Adrenal gland (tissue), 12 donors: ENCODE measurements around the gene PPP1R16B. TPM values are rescaled to one million over a fixed set of nuclear protein-coding genes. Genes with fewer than 3 reads are reported as not detected.

Source experiments
- DNase-seq, 7 donors: peaks; one replicate each; pipeline ENCODE4 v3.0.0-alpha.2; 2019 to 2020
- H3K27ac ChIP-seq, 5 donors: fragments of 200-600 bp; sonication (generic) in 4 of 5; 1 replicate in 3 of 5; 2 replicates in 2 of 5; pipeline versions ENCODE4 v1.5.1 to v1.8.0; 2016 to 2020; ENCODE audit warnings: mild to moderate bottlenecking in 1 of 5
- H3K27me3 ChIP-seq: fragments of 200-600 bp; 2 replicates; pipeline ENCODE4 v1.8.0; 2021
- H3K36me3 ChIP-seq, 2 donors: fragments of 200-600 bp; replicated peaks in 1 of 2; 1 replicate in 1 of 2; 2 replicates in 1 of 2; pipeline versions ENCODE4 v1.5.1 to v1.8.0; 2018 to 2022
- H3K4me1 ChIP-seq, 2 donors: fragments of 200-600 bp; replicated peaks in 1 of 2; 1 replicate in 1 of 2; 2 replicates in 1 of 2; pipeline versions ENCODE4 v1.5.1 to v1.8.0; 2018 to 2021
- H3K4me3 ChIP-seq, 4 donors: fragments of 200-600 bp; sonication (generic) in 3 of 4; one replicate each; pipeline ENCODE4 v1.5.1; 2016 to 2018
- H3K9me3 ChIP-seq, 3 donors: fragments of 200-600 bp; sonication (generic) in 1 of 3; replicated peaks in 1 of 3; 1 replicate in 2 of 3; 2 replicates in 1 of 3; pipeline versions ENCODE4 v1.5.1 to v1.8.0; 2016 to 2021
- POLR2A ChIP-seq, 2 donors: fragments of 450-650 bp; IDR thresholded peaks; one replicate each; pipeline ENCODE4 v1.6.1; 2017; ENCODE audit warnings: antibody characterized with exemption in 2 of 2, mild to moderate bottlenecking in 2 of 2, moderate library complexity in 1 of 2
- WGBS, 4 donors: extraction: QIAGEN DNeasy Blood & Tissue Kit in 2 of 4; methylation state at CpG; one replicate each; pipeline versions ENCODE4 v1.1.5 to v1.1.7; 2013 to 2017; 5-methylcytosine and 5-hydroxymethylcytosine counted together
- intact Hi-C, 2 donors: fragments of 100-400 bp; cut with DNase I; formaldehyde crosslinking; loops; one replicate each; pipeline versions ENCODE4 v1.14.1 to v1.15.0; 2022 to 2023
- polyA plus RNA-seq, 3 donors: library from polyadenylated mRNA; stranded (reverse); fragments of 200-250 nt in 2 of 3; fragments of 350-450 nt in 1 of 3; fragmentation: Illumina TruSeq in 1 of 3; extraction: RNeasy Lipid Tissue Mini Kit (QIAGEN cat#74804) in 1 of 3; gene quantifications; one replicate each; pipeline ENCODE4 v1.2.3, GENCODE V29; 2013 to 2014
- total RNA-seq, 9 donors: library from RNA; depleted of rRNA in 4 of 9; stranded (reverse); fragments of >200 nt in 4 of 9; fragments of 120-200 nt in 1 of 9; fragmentation: NEBNext Ultra II Directional in 1 of 9; extraction: Animal tissue kit (Norgen Biotek cat#: 25700) in 1 of 9; gene quantifications; one replicate each; pipeline versions ENCODE4 v1.1.0 to v1.2.4, GENCODE V29; 2013 to 2023
- TF ChIP-seq, protein P1 (sequence below), 6 experiments: fragments of 450-650 bp in 4 of 6; fragments of 200-600 bp in 2 of 6; sonication (generic) in 1 of 6; IDR thresholded peaks; 1 replicate in 5 of 6; 2 replicates in 1 of 6; pipeline versions ENCODE4 v1.5.1 to v1.8.0; 2016 to 2021; ENCODE audit warnings: antibody characterized with exemption in 6 of 6, mild to moderate bottlenecking in 2 of 6, moderate library complexity in 1 of 6
- donor health status: healthy with polysubstance abuse.
- donor health status: Bipolar disorder and iron deficiency.
- donor health status: DM: yes; HTN: yes; CAD: no.
- donor health status: DM: no; HTN: no; CAD: no.
- donor health status: DM: no; HTN: no; CAD: no.
- donor health status: DM: yes; HTN: yes; CAD: no.

PPP1R16B gene
- total and polyA plus RNA-seq, 12 donors: 1.8 to 18.3 (median 9.2) TPM

DNA sequence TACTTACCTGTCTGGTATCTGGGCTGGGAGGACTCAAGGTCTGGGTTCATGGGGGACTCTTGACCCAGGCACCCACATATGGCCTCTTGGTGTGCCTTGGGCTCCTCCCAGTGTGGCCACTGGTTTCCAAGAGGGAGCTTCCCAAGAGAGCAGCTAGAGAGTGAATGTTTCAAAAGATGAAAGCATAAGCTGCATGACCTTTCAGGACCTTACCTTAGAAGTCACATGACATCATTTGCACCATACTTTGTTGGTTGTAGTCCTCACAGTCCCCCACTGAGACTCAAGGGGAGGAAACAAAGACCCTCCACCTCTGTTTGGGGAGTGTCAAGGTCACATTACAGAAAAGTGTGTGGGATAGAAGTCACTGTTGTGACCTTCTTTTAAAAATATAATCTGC, 43.3 kb upstream of the PPP1R16B start:
- Histone ChIP-seq H3K27me3 (no peaks in the 10 kb centered on the region), H3K36me3 (peaks cover 0 to 41% of the 10 kb centered on the region in 2 donors), H3K4me1 (peaks cover 20 to 22% of the 10 kb centered on the region in 2 donors), H3K4me3 (no peak overlapping the region), H3K9me3 (no peaks in the 10 kb centered on the region), H3K27ac (no peak overlapping the region)
- intact Hi-C loops: no loop called here
- no peak for DNase-seq
- no peak for TF ChIP-seq POLR2A (IDR thresholded peaks at IDR 0.05)
- TF ChIP-seq, protein P1, sequence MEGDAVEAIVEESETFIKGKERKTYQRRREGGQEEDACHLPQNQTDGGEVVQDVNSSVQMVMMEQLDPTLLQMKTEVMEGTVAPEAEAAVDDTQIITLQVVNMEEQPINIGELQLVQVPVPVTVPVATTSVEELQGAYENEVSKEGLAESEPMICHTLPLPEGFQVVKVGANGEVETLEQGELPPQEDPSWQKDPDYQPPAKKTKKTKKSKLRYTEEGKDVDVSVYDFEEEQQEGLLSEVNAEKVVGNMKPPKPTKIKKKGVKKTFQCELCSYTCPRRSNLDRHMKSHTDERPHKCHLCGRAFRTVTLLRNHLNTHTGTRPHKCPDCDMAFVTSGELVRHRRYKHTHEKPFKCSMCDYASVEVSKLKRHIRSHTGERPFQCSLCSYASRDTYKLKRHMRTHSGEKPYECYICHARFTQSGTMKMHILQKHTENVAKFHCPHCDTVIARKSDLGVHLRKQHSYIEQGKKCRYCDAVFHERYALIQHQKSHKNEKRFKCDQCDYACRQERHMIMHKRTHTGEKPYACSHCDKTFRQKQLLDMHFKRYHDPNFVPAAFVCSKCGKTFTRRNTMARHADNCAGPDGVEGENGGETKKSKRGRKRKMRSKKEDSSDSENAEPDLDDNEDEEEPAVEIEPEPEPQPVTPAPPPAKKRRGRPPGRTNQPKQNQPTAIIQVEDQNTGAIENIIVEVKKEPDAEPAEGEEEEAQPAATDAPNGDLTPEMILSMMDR (IDR thresholded peaks at IDR 0.05): no peak

DNA sequence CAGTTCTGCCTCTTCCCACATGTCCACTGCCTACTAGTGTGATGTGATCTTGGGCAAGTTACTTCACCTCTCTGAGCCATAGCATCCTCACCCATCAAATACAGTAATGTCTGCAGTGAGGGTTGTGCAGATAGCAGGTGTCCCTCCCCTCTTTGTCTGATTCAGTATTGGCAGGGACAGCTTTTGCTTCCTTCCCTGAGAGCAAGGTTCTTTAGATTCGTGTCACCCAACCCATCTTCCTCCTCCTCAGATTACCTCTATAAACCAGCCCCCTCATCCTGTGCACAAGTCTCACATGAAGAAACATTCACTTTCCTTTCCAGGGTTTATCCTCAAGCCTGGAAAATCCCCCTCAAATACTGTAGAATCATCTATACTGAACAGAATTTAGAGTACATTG, 41.9 kb upstream of the PPP1R16B start:
- Histone ChIP-seq H3K27ac (no peak overlapping the region), H3K4me1 (peaks cover 20 to 22% of the 10 kb centered on the region in 2 donors), H3K36me3 (peaks cover 0 to 42% of the 10 kb centered on the region in 2 donors), H3K4me3 (no peak overlapping the region), H3K9me3 (no peaks in the 10 kb centered on the region), H3K27me3 (no peaks in the 10 kb centered on the region)
- 68 to 92% (median 73%) methylated on average over 1 of the region's 1 CpG for WGBS, 4 donors
- TF ChIP-seq POLR2A (IDR thresholded peaks at IDR 0.05): no peak
- TF ChIP-seq, protein P1 (IDR thresholded peaks at IDR 0.05): no peak
- intact Hi-C loops: no loop called here
- no peak for DNase-seq

DNA sequence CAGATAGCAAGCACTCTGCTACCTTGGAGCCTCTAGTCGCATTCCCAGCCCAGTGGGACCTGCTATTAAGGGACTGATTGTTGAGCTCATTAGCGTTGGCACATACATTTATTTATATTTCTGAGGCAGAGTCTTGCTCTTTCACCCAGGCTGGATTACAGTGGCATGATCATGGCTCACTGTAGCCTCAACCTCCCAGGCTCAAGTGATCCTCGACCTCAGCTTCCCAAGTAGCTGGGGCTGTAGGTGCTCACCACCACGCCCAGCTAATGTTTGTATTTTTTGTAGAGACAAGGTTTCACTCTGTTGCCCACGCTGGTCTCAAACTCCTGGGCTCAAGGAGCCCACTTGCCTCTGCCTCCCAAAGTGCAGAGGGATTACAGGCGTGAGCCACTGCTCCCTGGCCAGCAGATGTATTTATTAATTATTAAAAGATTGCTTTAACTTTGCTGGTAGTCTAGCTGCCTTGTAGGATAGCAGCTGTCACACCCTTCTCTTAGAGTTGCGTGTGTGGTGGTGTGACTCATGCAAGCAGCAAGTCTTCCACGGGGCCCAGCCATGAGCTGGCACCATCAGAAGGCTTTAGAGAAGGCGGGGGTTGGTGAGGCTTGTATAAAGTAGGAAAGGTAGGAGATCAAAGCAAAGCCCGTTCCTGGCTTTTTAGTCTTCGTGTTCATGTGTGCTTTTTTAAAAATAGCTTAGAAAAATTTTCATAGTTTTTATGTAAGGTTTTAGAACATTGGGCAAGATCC, 40.8 kb upstream of the PPP1R16B start:
- TF ChIP-seq POLR2A (IDR thresholded peaks at IDR 0.05): no peak
- TF ChIP-seq, protein P1 (IDR thresholded peaks at IDR 0.05): no peak
- no peaks in the 10 kb centered on the region for H3K27me3 ChIP-seq
- 51 to 62% (median 59%) methylated on average over 9 to 11 of the region's 11 CpGs for WGBS, 4 donors
- H3K4me3 ChIP-seq: no peak overlapping the region
- H3K9me3 ChIP-seq: no peaks in the 10 kb centered on the region
- H3K27ac ChIP-seq: peak overlapping the region in 3 of 5 donors; percentile 31 to 68 (median 65)
- DNase-seq: peak; percentile 77 to 91 (median 86)
- peaks cover 0 to 51% of the 10 kb centered on the region in 2 donors for H3K36me3 ChIP-seq
- H3K4me1 ChIP-seq: peaks cover 20 to 22% of the 10 kb centered on the region in 2 donors
- intact Hi-C loops: no loop called here

DNA sequence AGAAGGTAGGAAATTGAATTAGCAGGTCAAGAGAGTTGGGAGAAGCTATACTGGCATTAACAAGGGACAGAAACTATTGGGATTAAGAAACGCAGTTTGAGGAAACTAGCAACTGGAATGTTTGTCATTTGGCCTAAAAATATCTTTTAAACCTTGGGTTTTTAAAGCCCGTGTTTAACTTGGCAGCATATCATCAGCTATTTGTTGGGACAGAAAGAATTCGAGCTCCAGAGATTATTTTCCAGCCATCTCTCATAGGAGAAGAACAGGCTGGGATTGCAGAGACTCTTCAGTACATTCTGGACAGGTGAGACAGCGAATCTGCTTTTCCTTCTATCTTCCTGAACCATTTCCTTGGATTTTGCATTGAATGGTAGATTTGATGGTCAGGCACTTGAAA, 39.4 kb upstream of the PPP1R16B start:
- Histone ChIP-seq H3K4me3 (no peak overlapping the region), H3K36me3 (peaks cover 0 to 46% of the 10 kb centered on the region in 2 donors), H3K4me1 (peaks cover 20 to 22% of the 10 kb centered on the region in 2 donors), H3K9me3 (no peaks in the 10 kb centered on the region), H3K27ac (peak overlapping the region in 4 of 5 donors; percentile 38 to 68 (median 62)), H3K27me3 (no peaks in the 10 kb centered on the region)
- WGBS, 4 donors: 45 to 52% (median 49%) methylated on average over 4 of the region's 4 CpGs
- intact Hi-C loops: no loop called here
- DNase-seq: peak in 1 of 7 donors; percentile 2
- no peak for TF ChIP-seq POLR2A (IDR thresholded peaks at IDR 0.05)
- TF ChIP-seq, protein P1 (IDR thresholded peaks at IDR 0.05): no peak
